Natural killer cell (primary cell): ENCODE results near the gene NRROS. TPM values are rescaled to one million over a fixed set of nuclear protein-coding genes. Genes with fewer than 3 reads are reported as not detected.
A peak's percentile ranks its signal among the peaks of the same experiment; 100 is the strongest.

Experiments
- ATAC-seq, 3 donors: fragments of 150-1000 bp in 2 of 3; fragments of 200-7000 bp in 1 of 3; cut with Tn5 transposase; 1 replicate in 1 of 3; 2 replicates in 2 of 3; pipeline ENCODE4 v1.10.0; 2021; ENCODE audit warnings: mild to moderate bottlenecking in 2 of 3, moderate library complexity in 2 of 3
- DNase-seq, 2 donors: peaks; one replicate each; pipeline versions ENCODE4 v3.0.0 to v3.0.0-alpha.2; 2013 to 2021; ENCODE audit warnings: mixed read lengths in 1 of 2
- H3K27ac ChIP-seq: one replicate; pipeline ENCODE4 v1.5.1; 2013; ENCODE audit warnings: mild to moderate bottlenecking, low read length
- H3K27me3 ChIP-seq: one replicate; pipeline ENCODE4 v1.6.1; 2013; ENCODE audit warnings: low read length; ENCODE audit not compliant: control insufficient read depth, insufficient read depth
- H3K36me3 ChIP-seq: one replicate; pipeline ENCODE4 v1.6.1; 2013; ENCODE audit warnings: low read length; ENCODE audit not compliant: control insufficient read depth, insufficient read depth
- H3K4me1 ChIP-seq: one replicate; pipeline ENCODE4 v1.6.1; 2013; ENCODE audit warnings: low read length; ENCODE audit not compliant: control insufficient read depth, insufficient read depth
- H3K4me3 ChIP-seq: one replicate; pipeline ENCODE4 v1.5.1; 2013; ENCODE audit warnings: low read length
- H3K9me3 ChIP-seq: one replicate; pipeline ENCODE4 v1.6.1; 2013; ENCODE audit warnings: low read length; ENCODE audit not compliant: control insufficient read depth, insufficient read depth
- H3K27ac Mint-ChIP-seq, 2 donors: one replicate each; pipeline ENCODE4 v1.8.0; 2022; ENCODE audit warnings: mild to moderate bottlenecking in 2 of 2, mixed read lengths in 2 of 2, moderate library complexity in 1 of 2
- H3K27me3 Mint-ChIP-seq, 2 donors: one replicate each; pipeline ENCODE4 v1.8.0; 2022; ENCODE audit warnings: low read depth in 2 of 2, mixed read lengths in 2 of 2
- H3K36me3 Mint-ChIP-seq: one replicate; pipeline ENCODE4 v1.8.0; 2022; ENCODE audit warnings: mixed read lengths
- H3K4me1 Mint-ChIP-seq, 2 donors: one replicate each; pipeline ENCODE4 v1.8.0; 2022; ENCODE audit warnings: mixed read lengths in 2 of 2
- H3K4me3 Mint-ChIP-seq: one replicate; pipeline ENCODE4 v1.8.0; 2022; ENCODE audit warnings: mild to moderate bottlenecking, moderate library complexity, mixed read lengths
- H3K9me3 Mint-ChIP-seq, 2 donors: one replicate each; pipeline ENCODE4 v1.8.0; 2022; ENCODE audit warnings: mixed read lengths in 2 of 2
- WGBS: methylation state at CpG from one replicate; pipeline ENCODE4 v1.1.7; 2013; ENCODE audit warnings: missing lambda C conversion rate; ENCODE audit not compliant: insufficient coverage; 5-methylcytosine and 5-hydroxymethylcytosine counted together
- intact Hi-C: fragments of 100-400 bp; cut with micrococcal nuclease; formaldehyde crosslinking; loops from one replicate; pipeline ENCODE4 v1.14.2; 2022
- total RNA-seq, 4 donors: library from RNA; stranded (reverse); fragments of 120-200 nt in 1 of 4; gene quantifications; one replicate each; pipeline versions ENCODE4 v1.2.3 to v1.2.4, GENCODE V29; 2013 to 2022
- TF ChIP-seq, protein P1 (sequence below): fragments of 200-600 bp; IDR thresholded peaks from one replicate; pipeline ENCODE4 v1.8.0; 2022; ENCODE audit warnings: antibody characterized with exemption

The NRROS gene
- total RNA-seq, 3 donors from 2014 or later (not counting 1 experiment from before 2014, with no cell fraction given), result 32.5 to 56.3 (median 56.2) TPM

- no peak overlapping the region for H3K27ac ChIP-seq
- TF ChIP-seq, protein P1, sequence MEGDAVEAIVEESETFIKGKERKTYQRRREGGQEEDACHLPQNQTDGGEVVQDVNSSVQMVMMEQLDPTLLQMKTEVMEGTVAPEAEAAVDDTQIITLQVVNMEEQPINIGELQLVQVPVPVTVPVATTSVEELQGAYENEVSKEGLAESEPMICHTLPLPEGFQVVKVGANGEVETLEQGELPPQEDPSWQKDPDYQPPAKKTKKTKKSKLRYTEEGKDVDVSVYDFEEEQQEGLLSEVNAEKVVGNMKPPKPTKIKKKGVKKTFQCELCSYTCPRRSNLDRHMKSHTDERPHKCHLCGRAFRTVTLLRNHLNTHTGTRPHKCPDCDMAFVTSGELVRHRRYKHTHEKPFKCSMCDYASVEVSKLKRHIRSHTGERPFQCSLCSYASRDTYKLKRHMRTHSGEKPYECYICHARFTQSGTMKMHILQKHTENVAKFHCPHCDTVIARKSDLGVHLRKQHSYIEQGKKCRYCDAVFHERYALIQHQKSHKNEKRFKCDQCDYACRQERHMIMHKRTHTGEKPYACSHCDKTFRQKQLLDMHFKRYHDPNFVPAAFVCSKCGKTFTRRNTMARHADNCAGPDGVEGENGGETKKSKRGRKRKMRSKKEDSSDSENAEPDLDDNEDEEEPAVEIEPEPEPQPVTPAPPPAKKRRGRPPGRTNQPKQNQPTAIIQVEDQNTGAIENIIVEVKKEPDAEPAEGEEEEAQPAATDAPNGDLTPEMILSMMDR, result no peak
- no peaks in the 10 kb centered on the region for H3K27me3 ChIP-seq
- Mint-ChIP-seq H3K27ac (no peak overlapping the region), H3K36me3 (no peaks in the 10 kb centered on the region), H3K9me3 (no peaks in the 10 kb centered on the region), H3K27me3 (no peaks in the 10 kb centered on the region), H3K4me1 (peaks cover 9 to 10% of the 10 kb centered on the region in 2 donors), H3K4me3 (no peak overlapping the region)
- no peaks in the 10 kb centered on the region for H3K36me3 ChIP-seq
- peaks cover 4% of the 10 kb centered on the region for H3K4me1 ChIP-seq
- H3K4me3 ChIP-seq, result no peak overlapping the region
- ATAC-seq (no peak), DNase-seq (peak in 1 of 2 donors; percentile 82)
- H3K9me3 ChIP-seq, result no peaks in the 10 kb centered on the region
- intact Hi-C loops, result no loop called here
- WGBS, result 46% methylated on average over 13 of the region's 13 CpGs
Measured at GRCh38 chr3:196604548-196604947, 34.9 kb upstream of the NRROS start.

- no peak for DNase-seq
- Histone ChIP-seq H3K36me3 (no peaks in the 10 kb centered on the region), H3K27ac (no peak overlapping the region), H3K27me3 (no peaks in the 10 kb centered on the region), H3K4me1 (peaks cover 45% of the 10 kb centered on the region), H3K9me3 (no peaks in the 10 kb centered on the region), H3K4me3 (no peak overlapping the region)
- no peaks in the 10 kb centered on the region for H3K36me3 Mint-ChIP-seq
- no peaks in the 10 kb centered on the region for H3K27me3 Mint-ChIP-seq
- H3K4me3 Mint-ChIP-seq, result no peak overlapping the region
- H3K27ac Mint-ChIP-seq, result peak overlapping the region in 1 of 2 donors; percentile 83
- peaks cover 40 to 45% of the 10 kb centered on the region in 2 donors for H3K4me1 Mint-ChIP-seq
- intact Hi-C loops, result loop anchor here (1.0 kb wide), 2 partner anchors 24 to 77 kb away; no protein-coding TSS in a partner anchor
- WGBS, result no CpG with 5 or more reads among the region's 2 CpGs
- no peak for ATAC-seq
- TF ChIP-seq, protein P1, result no peak
- no peaks in the 10 kb centered on the region for H3K9me3 Mint-ChIP-seq
Measured at GRCh38 chr3:196608693-196609092, 30.8 kb upstream of the NRROS start.

DNA sequence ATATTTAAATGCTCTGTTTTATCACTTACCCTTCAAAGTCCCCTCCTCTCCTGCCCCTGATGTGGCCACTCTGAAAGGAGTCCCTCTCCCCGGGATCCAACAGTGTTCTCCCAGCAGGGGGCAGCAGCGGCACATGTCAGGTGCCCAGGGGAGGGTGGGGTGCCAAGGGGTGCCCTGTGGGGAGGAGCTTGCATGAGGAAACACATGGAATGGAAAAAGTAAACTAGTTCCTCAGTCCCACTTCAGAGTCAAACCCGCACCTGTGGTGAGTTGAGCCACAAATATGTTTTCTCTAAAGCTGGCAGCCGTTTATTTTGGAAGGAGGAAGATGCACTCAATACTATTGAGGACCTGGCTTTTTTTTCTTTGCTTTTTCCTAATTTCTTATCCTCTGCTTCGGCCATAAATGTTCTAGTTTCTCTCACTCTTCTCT lies 30.1 kb upstream of the NRROS start:
- Mint-ChIP-seq H3K27ac (peak overlapping the region; percentile 83 to 88), H3K9me3 (no peaks in the 10 kb centered on the region), H3K36me3 (no peaks in the 10 kb centered on the region), H3K27me3 (no peaks in the 10 kb centered on the region), H3K4me3 (peak overlapping the region; percentile 76), H3K4me1 (peaks cover 43 to 45% of the 10 kb centered on the region in 2 donors)
- Histone ChIP-seq H3K4me3 (no peak overlapping the region), H3K27me3 (no peaks in the 10 kb centered on the region), H3K27ac (peak overlapping the region; percentile 50), H3K9me3 (no peaks in the 10 kb centered on the region), H3K36me3 (no peaks in the 10 kb centered on the region), H3K4me1 (peaks cover 47% of the 10 kb centered on the region)
- TF ChIP-seq, protein P1, result peak; percentile 99
- WGBS, result 3% methylated on average over 4 of the region's 5 CpGs
- DNase-seq (peak; percentile 88 to 94), ATAC-seq (peak; percentile 86 to 96 (median 88))
- intact Hi-C loops, result loop anchor here (1.0 kb wide), 2 partner anchors 23 to 76 kb away; no protein-coding TSS in a partner anchor
